ENCODE measurements around the gene SLC22A23. TPM values are rescaled to one million over a fixed set of nuclear protein-coding genes. Genes with fewer than 3 reads are reported as not detected.

Gene SLC22A23
- total RNA-seq, 1 experiment from 2014 or later, result 6.8 TPM

- no peaks in the 10 kb centered on the region for H3K9me3 ChIP-seq (ENCODE audit: control insufficient read depth, low read depth, low read length)
- H3K27ac ChIP-seq (ENCODE audit: insufficient read length, low read depth, low read length), result peak overlapping the region; percentile 4
- no peak for TF ChIP-seq CTCF (conservative IDR thresholded peaks at IDR 0.05)
- H2AFZ ChIP-seq (ENCODE audit: low read length), result no peak overlapping the region
- H2BK12ac ChIP-seq (ENCODE audit: insufficient read length, low read depth, low read length), result peak overlapping the region; percentile 51
- H2AK5ac ChIP-seq (ENCODE audit: insufficient read length, low read length), result no peak overlapping the region
- H3K14ac ChIP-seq (ENCODE audit: insufficient read depth, low read length), result no peak overlapping the region
- H2BK15ac ChIP-seq (ENCODE audit: low read depth, low read length), result no peak overlapping the region
- Mint-ChIP-seq H3K27me3 (ENCODE audit: low read depth) (no peaks in the 10 kb centered on the region), H3K9me3 (no peaks in the 10 kb centered on the region), H3K36me3 (ENCODE audit: insufficient read depth in 1 of 3, low read depth in 3 of 3) (peaks cover 0 to 4% (median 0%) of the 10 kb centered on the region in 3 experiments; a peak in 1 of 7 replicates), H3K27ac (peak overlapping the region; percentile 17 to 94 (median 92)), H3K4me1 (peaks cover 72 to 74% of the 10 kb centered on the region in 2 experiments), H3K4me3 (peak overlapping the region in 1 of 2 experiments; percentile 24; a peak in 2 of 5 replicates)
- H3T11ph ChIP-seq (ENCODE audit: low read length), result no peak overlapping the region
- no peak overlapping the region for H3K18ac ChIP-seq (ENCODE audit: insufficient read length, low read depth, low read length)
- no peak overlapping the region for H4K5ac ChIP-seq (ENCODE audit: insufficient read length, low read depth, low read length)
- H4K91ac ChIP-seq (ENCODE audit: insufficient read length, low read depth, low read length), result no peak overlapping the region
- no peak overlapping the region for H3K56ac ChIP-seq (ENCODE audit: insufficient read length, low read depth, low read length)
- H3K23ac ChIP-seq (ENCODE audit: insufficient read length, low read depth, low read length), result no peak overlapping the region
- no peak for DNase-seq
- peaks cover 5% of the 10 kb centered on the region; the same call in 1 of the 2 replicates for H3K79me2 ChIP-seq (ENCODE audit: insufficient read depth, low read length)
- no peaks in the 10 kb centered on the region for H3K23me2 ChIP-seq (ENCODE audit: insufficient read length, low read depth, low read length, poor library complexity, severe bottlenecking)
- no peak overlapping the region for H4K8ac ChIP-seq (replicated peaks; ENCODE audit: insufficient read length, low read depth, low read length)
- no peak overlapping the region for H2BK5ac ChIP-seq (ENCODE audit: insufficient read length, low read length)
- H4K20me1 ChIP-seq (ENCODE audit: control insufficient read depth, insufficient read depth, insufficient read length), result no peaks in the 10 kb centered on the region
- peaks cover 37% of the 10 kb centered on the region; the same call in 1 of the 2 replicates for H3K4me1 ChIP-seq (ENCODE audit: insufficient read depth, low read length)
- no peak overlapping the region for H2BK20ac ChIP-seq (ENCODE audit: low read depth, low read length, poor library complexity, severe bottlenecking)
- no peak overlapping the region for H3K9ac ChIP-seq (ENCODE audit: extremely low read depth, insufficient read length, low read length)
- H3K79me1 ChIP-seq (ENCODE audit: insufficient read depth, low read depth, low read length, poor library complexity, severe bottlenecking), result no peaks in the 10 kb centered on the region
- H3K27me3 ChIP-seq (ENCODE audit: insufficient read depth, low read length), result no peaks in the 10 kb centered on the region
- H2BK120ac ChIP-seq (ENCODE audit: low read depth, low read length, poor library complexity, severe bottlenecking), result no peak overlapping the region
- no peak overlapping the region for H3K4ac ChIP-seq (ENCODE audit: low read depth, low read length)
- no peak overlapping the region for H3K4me2 ChIP-seq (ENCODE audit: insufficient read depth, insufficient read length, low read length)
- WGBS (ENCODE audit: extremely low coverage, insufficient read length, low lambda C conversion rate), result no CpG with 5 or more reads among the region's 5 CpGs
Observed at GRCh38 chr6:3339811-3340210, 117.0 kb downstream of the SLC22A23 start.
